Cerebellar cortex (tissue), 1 donor: Measurements from ENCODE around the gene RPL34.

Experiments
- DNase-seq: peaks from one replicate; pipeline ENCODE4 v3.0.0-alpha.2; 2015; ENCODE audit warnings: low spot score

Gene RPL34

DNA sequence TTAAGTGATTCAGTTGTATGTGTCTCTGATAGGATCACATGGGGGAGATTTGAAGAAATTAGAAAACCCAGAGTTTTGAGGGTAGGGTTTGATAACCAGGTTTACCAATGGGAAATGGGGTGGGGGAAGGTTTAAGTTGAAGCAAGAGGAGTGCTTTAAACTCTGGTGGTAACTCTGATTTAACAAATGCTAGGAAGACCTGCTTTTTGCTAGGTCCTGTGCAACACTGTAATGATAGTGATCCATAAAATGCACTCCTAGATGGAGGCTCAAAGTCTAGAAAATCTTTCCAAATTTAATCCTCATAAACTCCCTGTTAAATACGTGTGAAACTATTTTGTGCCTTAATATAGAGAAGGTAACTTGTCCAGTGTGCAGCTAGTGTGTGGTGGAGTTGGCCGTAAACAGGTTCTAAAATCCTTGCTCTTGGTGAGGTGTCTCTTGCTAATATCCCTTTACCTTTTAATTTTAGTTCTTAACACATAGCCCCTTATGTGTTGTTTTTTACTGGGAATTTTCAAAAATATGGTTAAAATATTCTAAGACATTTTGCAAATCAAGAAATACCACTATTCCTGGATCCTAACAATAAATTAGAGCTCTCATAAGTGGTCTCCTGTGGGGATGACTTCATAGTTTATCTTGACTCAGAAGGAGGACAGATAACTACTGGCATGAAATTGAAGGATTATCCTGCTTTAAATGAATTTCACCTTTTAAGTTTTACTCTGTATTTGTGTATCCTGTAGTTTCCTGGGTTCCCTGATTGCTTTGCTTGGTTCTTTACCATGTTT, 4.1 kb downstream of the RPL34 start:
- no peak for DNase-seq

DNA sequence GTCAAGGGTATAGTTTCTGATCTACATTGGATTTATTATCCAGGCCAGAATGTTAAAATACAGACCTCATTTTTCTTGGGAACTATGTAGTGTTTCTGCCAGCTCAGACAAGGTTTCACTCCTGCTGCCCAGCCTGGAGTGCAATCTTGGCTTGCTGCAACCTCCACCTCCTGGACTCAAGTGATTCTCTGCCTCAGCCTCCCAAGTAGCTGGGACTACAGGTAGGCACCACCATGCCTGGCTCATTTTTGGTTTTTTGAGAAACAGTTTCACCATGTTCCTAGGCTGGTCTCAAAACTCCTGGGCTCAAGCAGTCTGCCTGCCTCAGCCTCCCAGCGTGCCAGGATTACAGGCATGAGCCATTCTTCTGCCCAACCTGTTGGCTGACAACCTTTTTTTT, 5.7 kb downstream of the RPL34 start:
- DNase-seq: no peak

DNA sequence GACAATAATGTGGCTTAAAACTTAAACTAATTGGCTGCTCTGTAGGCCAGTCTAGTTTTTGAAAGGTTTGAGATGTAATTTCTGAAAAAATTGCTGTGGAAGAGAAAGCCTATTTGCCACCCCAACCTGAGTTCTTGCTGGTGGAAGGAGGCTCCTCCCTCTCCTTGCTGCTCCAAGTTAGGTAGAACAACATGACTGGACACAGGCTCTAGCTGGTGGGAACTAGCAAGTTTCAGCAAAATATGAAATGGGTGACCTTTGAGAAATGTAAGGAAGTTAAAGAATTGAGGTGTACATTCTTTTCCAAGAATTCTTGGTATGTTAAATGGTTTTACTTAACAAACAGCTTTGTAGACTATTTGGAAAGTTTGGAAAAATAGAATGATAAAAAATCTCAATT, 8.0 kb downstream of the RPL34 start:
- DNase-seq: no peak

DNA sequence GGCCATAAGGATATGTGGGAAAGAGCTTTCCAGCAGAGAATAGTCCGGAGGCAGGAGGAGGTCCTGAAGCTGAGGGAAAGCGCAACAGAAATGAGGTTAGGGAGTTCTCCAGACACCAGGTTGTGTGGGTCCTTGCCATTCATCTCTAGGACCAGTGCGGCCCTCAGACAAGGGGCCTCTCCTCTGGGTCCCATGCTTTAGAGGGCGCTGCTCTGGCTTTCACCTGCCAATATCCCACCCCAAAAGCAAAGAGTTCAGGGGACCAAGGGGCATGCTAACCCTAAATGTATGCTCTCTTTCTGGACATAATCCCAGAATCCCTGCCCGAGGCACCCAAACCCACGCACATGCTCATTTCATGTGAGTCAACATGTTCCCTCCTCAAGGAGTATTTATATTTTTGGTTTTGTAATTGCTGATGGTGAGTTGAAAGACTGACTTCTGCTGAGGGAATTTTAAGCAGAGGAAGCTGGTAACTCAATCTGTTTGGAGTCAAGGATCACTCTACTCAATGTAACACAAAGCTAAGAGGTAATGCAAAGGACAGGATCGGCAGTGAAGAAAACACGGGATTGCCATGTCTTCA, 14.8 kb downstream of the RPL34 start:
- DNase-seq: no peak

DNA sequence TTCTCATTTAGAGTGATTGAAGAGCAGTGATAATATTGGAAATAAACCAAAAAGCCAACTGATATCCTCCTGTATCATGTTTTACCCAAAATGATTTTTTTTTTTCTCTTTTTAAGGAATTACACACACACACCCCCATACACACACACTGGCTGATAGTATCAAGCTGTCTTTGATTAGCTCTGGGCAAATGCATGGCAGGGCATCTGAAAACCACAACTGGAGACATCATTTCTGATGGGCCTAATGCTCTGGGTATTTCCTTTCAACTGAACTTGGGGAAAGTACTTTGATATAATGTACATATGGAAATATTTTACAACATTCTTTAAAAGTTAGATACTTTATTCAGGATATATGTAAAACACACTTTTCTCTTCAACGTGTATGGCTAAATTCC, 15.9 kb downstream of the RPL34 start:
- no peak for DNase-seq

DNA sequence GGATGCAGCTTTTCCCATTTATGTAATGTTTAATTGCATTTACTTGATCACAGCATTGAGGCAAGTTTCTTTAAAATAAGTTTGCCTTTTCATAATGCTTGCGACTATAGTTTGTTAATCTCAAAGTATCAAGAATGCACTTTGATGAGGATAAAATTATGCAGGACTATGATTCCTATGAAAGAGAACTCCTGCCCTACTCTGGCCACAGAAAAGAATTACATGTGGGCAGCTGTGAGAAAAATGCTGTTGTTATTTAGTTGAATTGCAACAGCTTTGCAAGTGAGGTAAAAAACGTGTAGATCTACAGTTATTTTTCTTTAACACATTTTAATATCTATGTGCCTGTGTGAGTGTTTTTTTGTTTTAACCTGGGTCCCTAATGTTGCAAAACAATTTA, 17.5 kb downstream of the RPL34 start:
- DNase-seq: no peak

DNA sequence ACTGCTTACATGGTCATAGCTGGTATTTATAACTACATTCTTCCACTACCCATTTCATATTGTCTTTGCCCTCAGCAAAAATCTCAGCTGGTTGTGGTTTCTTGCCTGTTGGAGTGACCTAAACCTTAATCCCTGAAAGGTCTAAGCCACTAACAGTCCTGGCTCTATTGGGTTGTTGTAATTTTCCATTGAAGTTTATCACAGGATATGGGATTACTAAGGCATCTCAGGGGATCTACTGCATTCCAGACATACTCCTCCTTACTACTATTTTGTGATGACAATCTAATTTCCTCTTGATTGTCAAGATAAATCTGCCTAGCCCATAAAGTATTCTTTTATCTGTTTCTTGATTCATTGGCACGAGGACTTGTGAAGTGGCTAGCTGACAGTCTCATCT, 23.9 kb downstream of the RPL34 start:
- no peak for DNase-seq

DNA sequence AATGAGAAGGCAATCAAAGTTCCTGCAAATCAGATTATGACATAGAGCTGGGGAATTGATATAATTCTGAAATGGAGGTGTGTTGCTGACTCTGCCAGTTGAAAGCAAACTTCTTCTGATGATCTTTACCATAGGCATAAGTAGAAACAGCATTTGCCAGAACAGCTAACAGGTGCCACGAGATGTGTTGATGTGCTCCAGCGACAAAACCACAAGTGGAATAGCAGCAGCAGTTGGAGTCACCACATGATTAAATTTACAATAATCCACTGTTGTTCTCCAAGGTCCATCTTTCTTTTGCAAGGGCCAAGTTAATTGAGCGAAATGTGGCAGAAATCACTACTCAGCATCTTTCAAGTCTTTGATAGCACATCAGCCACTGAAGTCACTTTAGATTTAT, 26.3 kb downstream of the RPL34 start:
- DNase-seq: no peak

DNA sequence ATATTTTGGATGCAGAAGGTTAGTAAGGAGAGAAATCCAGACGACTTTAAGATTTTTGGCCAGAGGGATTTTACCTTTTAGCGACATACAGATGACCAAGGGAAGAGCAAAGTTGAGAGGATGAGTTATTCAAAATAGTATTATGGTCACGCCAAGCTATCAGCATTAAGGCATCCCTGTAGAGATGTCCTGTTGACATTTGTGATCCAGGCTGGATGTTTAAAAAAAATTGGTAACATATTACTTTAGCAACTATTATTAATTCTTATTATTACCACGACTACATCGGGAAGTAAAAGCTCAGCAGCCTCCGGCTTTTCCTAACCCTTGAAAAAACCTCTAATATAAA, 29.5 kb downstream of the RPL34 start:
- no peak for DNase-seq

DNA sequence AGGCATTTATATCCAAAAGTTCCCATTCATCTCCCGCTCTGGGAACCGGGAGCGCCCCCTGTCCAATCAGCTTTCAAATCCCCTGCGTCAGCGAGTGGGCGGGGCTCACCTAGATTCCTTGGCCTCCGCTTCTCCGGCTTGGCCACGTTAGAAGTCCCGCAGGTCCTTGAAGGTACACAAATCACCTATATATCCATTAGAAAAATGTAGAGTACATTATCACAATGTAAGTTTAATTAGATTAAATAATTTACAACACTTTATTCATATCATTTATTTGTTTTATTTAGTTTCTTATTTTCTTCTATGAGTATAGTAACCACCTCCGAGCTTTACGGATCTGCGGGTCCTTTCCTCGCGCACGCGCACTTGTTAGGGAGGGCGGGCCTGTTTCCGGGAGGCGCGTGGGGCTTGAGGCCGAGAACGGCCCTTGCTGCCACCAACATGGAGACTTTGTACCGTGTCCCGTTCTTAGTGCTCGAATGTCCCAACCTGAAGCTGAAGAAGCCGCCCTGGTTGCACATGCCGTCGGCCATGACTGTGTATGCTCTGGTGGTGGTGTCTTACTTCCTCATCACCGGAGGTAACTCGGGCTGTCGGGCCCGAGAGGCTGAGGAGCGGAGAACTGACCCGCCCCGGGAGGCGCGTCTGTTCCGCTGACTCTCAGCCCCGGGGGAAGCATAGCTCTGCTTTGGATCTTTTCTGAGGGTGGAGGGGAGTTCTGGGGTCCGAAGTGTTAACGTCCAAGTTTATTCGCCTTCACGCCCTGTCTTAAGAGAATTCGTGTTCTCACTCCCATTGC, 30.0 kb downstream of the RPL34 start, which contains the start of gene OSTC:
Gene OSTC (plus strand): TSS at position 388 of the 802 bp plus-strand sequence. CDS start 57 bp downstream, at position 445.
- peak; percentile 98 for DNase-seq

DNA sequence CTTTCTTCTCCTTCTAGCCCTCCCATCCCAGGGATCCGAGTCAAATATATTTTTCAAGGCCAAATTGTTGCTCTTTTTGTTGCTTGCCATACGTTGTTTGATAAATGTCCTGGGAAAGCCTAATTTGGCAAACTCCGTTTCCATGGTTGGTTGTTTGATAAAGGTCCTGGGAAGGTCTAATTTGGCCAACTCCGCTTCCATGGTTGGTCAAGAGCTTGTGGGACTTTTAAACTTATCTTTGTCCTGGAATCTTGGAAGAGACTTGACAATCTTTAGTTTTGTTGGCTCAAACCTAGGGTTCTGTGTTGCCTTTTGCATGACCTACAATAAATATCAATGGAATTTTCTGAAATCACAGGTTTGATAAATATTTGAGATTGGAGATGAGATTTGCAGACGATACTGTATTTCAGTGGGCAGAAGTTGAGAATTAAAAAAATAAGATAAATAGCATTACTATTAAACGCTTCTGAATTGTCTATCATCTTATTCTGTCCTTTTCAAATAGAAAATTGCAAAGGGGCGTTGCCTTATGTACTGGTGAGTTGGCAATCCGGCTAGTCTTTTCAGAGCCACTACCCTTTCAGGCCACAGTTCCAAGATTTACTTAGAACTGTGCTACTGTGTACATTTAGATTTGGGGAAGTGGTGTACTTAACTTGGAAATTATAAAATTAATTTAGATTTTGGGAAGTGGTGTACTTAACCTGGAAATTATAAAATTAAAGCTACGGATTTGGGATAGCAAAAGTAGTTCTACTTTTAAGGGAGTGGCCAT, 30.8 kb downstream of the RPL34 start:
- DNase-seq: no peak

DNA sequence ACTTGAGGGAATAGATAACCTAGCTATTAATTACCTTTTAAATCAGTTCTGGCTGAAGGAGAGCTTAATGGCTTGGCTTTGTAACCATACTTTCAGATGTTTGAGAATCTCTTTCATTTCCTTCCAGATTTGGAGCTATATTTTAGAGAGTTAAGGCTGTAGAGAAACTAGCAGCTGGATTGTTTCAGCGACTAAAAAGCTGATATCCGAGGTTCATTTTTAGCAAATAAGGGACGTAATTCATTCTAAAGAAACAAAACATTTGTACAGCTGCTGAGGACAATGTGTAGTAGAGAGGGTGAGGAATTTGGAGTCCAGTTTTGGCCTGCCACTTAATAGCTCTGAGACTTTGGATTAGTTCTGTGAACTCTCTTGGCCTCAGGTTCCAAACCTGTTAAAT, 42.3 kb downstream of the RPL34 start:
- DNase-seq: no peak

DNA sequence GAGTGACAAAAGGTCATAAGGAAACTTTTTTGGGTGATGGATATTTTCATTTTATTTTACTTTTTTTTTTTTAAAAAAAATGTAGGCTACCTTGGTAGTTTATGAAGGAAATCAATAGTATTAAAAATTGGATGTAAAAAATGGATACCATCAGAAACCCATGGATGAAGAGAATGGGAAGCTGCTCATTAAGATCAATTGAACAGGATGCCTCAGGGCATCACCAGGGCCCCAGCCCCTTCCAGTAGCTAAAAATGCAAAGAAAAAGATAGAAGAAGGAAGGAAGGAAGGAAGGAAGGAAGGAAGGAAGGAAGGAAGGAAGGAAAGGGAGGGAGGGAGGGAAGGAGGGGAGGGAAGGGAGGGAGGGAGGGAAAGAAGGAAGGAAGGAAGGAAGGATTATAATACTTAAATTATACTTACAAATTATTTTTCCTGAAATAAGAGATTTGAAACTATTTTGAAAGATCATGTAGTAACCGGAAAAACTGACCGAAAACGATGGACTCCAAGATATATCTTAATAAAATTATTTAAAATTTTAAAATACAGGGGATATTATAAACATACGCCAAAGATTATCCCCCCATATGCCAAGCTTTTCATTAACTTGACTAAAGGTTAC, 54.1 kb downstream of the RPL34 start:
- DNase-seq: no peak
